CD14-positive monocyte (primary cell): ENCODE results near the gene DOK4. TPM values are rescaled to one million over a fixed set of nuclear protein-coding genes. Genes with fewer than 3 reads are reported as not detected.

Experiments used
- DNase-seq, 3 donors: peaks; one replicate each; pipeline ENCODE4 v3.0.0-alpha.2; 2011 to 2022
- H2AFZ ChIP-seq: 2 replicates; pipeline ENCODE4 v1.6.0; 2012; ENCODE audit warnings: mild to moderate bottlenecking, low read depth, low read length, inconsistent platforms; ENCODE audit not compliant: insufficient read depth, poor library complexity, severe bottlenecking
- H3K27ac ChIP-seq, 2 donors: 1 replicate in 1 of 2; 2 replicates in 1 of 2; pipeline ENCODE4 v1.5.1; 2012 to 2013; ENCODE audit warnings: low read length in 2 of 2, control low read depth in 1 of 2, inconsistent platforms in 1 of 2, low read depth in 1 of 2, mild to moderate bottlenecking in 1 of 2
- H3K27me3 ChIP-seq, 2 donors: one replicate each; pipeline versions ENCODE4 v1.6.0 to v1.6.1; 2011 to 2013; ENCODE audit warnings: low read length in 2 of 2; ENCODE audit not compliant: control insufficient read depth in 2 of 2, insufficient read depth in 2 of 2
- H3K36me3 ChIP-seq, 2 donors: replicated peaks in 1 of 2; 1 replicate in 1 of 2; 2 replicates in 1 of 2; pipeline versions ENCODE4 v1.5.1 to v1.6.1; 2012 to 2013; ENCODE audit warnings: low read length in 2 of 2, control low read depth in 1 of 2, inconsistent platforms in 1 of 2, mild to moderate bottlenecking in 1 of 2; ENCODE audit not compliant: insufficient read depth in 2 of 2, control insufficient read depth in 1 of 2
- H3K4me1 ChIP-seq, 2 donors: 1 replicate in 1 of 2; 2 replicates in 1 of 2; pipeline versions ENCODE4 v1.5.1 to v1.6.1; 2012 to 2013; ENCODE audit warnings: low read length in 2 of 2, control low read depth in 1 of 2, inconsistent platforms in 1 of 2, mild to moderate bottlenecking in 1 of 2, moderate library complexity in 1 of 2; ENCODE audit not compliant: insufficient read depth in 2 of 2, control insufficient read depth in 1 of 2
- H3K4me2 ChIP-seq: replicated peaks from 2 replicates; pipeline ENCODE3; 2012; ENCODE audit warnings: low read length, moderate library complexity, mild to moderate bottlenecking; ENCODE audit not compliant: poor library complexity, severe bottlenecking; ENCODE audit errors: extremely low read depth
- H3K4me3 ChIP-seq, 3 experiments: fragments of 200-600 bp in 1 of 3; sonication (generic) in 1 of 3; replicated peaks in 1 of 3; 1 replicate in 2 of 3; 2 replicates in 1 of 3; pipeline ENCODE4 v1.5.1; 2011 to 2013; ENCODE audit warnings: low read length in 3 of 3, mild to moderate bottlenecking in 3 of 3, control low read depth in 2 of 3, low read depth in 2 of 3, inconsistent platforms in 1 of 3, moderate library complexity in 1 of 3
- H3K79me2 ChIP-seq: 2 replicates; pipeline ENCODE4 v1.6.0; 2012; ENCODE audit warnings: mild to moderate bottlenecking, control low read depth, inconsistent platforms, low read length, moderate library complexity; ENCODE audit not compliant: insufficient read depth
- H3K9ac ChIP-seq: 2 replicates; pipeline ENCODE4 v1.6.0; 2017; ENCODE audit warnings: low read length, mild to moderate bottlenecking; ENCODE audit not compliant: insufficient read depth, poor library complexity, severe bottlenecking
- H3K9me3 ChIP-seq, 2 donors: replicated peaks in 1 of 2; 1 replicate in 1 of 2; 2 replicates in 1 of 2; pipeline versions ENCODE4 v1.5.1 to v1.6.1; 2012 to 2013; ENCODE audit warnings: low read length in 2 of 2, control low read depth in 1 of 2; ENCODE audit not compliant: control insufficient read depth in 1 of 2, insufficient read depth in 1 of 2
- H4K20me1 ChIP-seq: 2 replicates; pipeline ENCODE4 v1.6.0; 2012; ENCODE audit warnings: mild to moderate bottlenecking, low read length, control low read depth, moderate library complexity; ENCODE audit not compliant: insufficient read depth
- H3K27ac Mint-ChIP-seq, 7 donors: one replicate each; pipeline ENCODE4 v1.8.0; 2020; ENCODE audit warnings: mild to moderate bottlenecking in 7 of 7, mixed read lengths in 7 of 7, moderate library complexity in 6 of 7, inconsistent platforms in 2 of 7
- H3K27me3 Mint-ChIP-seq, 3 donors: one replicate each; pipeline ENCODE4 v1.8.0; 2021 to 2022; ENCODE audit warnings: low read depth in 3 of 3, mild to moderate bottlenecking in 3 of 3, mixed read lengths in 3 of 3, moderate library complexity in 3 of 3, inconsistent platforms in 1 of 3
- H3K36me3 Mint-ChIP-seq, 2 donors: one replicate each; pipeline ENCODE4 v1.8.0; 2020; ENCODE audit warnings: mixed read lengths in 2 of 2, inconsistent platforms in 1 of 2, mild to moderate bottlenecking in 1 of 2
- H3K4me1 Mint-ChIP-seq: one replicate; pipeline ENCODE4 v1.8.0; 2020; ENCODE audit warnings: mild to moderate bottlenecking, mixed read lengths
- H3K4me3 Mint-ChIP-seq, 2 donors: one replicate each; pipeline ENCODE4 v1.8.0; 2020; ENCODE audit warnings: mild to moderate bottlenecking in 2 of 2, mixed read lengths in 2 of 2, moderate library complexity in 1 of 2
- H3K9me3 Mint-ChIP-seq, 7 donors: one replicate each; pipeline ENCODE4 v1.8.0; 2020 to 2022; ENCODE audit warnings: mixed read lengths in 7 of 7, mild to moderate bottlenecking in 6 of 7, moderate library complexity in 6 of 7, inconsistent platforms in 2 of 7
- CTCF ChIP-seq: fragments of 200-600 bp; IDR thresholded peaks from one replicate; pipeline ENCODE4 v1.8.0; 2022; ENCODE audit warnings: antibody characterized with exemption, mild to moderate bottlenecking
- WGBS: methylation state at CpG from one replicate; pipeline ENCODE4 v1.1.5; 2013; ENCODE audit warnings: missing lambda C conversion rate; ENCODE audit not compliant: insufficient coverage; 5-methylcytosine and 5-hydroxymethylcytosine counted together
- intact Hi-C, 2 donors: fragments of 100-400 bp; cut with micrococcal nuclease; formaldehyde crosslinking; loops; one replicate each; pipeline versions ENCODE4 v1.15.0 to v1.15.1; 2023
- polyA plus RNA-seq, 3 donors: library from polyadenylated mRNA; depleted of rRNA in 1 of 3; unstranded in 2 of 3; stranded (reverse) in 1 of 3; fragments of 300-500 nt in 2 of 3; fragments of >200 nt in 1 of 3; fragmentation: Illumina TruSeq in 2 of 3; gene quantifications; 1 replicate in 2 of 3; 2 replicates in 1 of 3; pipeline ENCODE4 v1.2.3, GENCODE V29; 2012 to 2021

DOK4 gene
- polyA plus RNA-seq, 3 donors, result 0.09 to 0.17 TPM; not detected in 1

DNA sequence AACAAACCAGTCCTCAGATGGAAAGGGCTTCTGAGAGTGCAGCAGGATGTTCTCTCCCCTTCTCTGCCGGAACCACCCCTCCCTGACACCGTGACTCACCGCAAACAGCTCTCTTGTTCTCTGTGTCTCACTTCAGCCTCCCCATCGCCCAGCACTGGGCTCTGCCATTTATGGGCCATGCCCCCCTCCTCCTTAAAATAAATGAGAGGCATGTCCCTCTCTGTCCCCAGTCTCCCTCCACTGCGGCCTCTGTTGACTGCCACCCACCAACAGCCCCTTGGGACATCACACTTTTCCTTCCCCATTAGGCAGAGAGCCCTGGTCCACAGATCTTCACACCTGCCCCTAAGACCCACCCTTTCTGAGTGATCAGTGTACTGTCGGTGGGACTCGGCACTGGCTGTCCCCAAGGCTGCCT lies 43.8 kb upstream of the DOK4 start:
- Mint-ChIP-seq H3K9me3 (peaks cover 0 to 11% (median 4%) of the 10 kb centered on the region in 7 donors), H3K27ac (peak overlapping the region in 3 of 7 donors; percentile 31 to 70 (median 58)), H3K4me3 (peak overlapping the region; percentile 39 to 89), H3K27me3 (peaks cover 55 to 76% (median 59%) of the 10 kb centered on the region in 3 donors), H3K4me1 (peaks cover 54% of the 10 kb centered on the region), H3K36me3 (peaks cover 3 to 7% of the 10 kb centered on the region in 2 donors)
- Histone ChIP-seq H3K4me2 (peak overlapping the region; percentile 14), H3K27me3 (peaks cover 3 to 55% of the 10 kb centered on the region in 2 donors), H3K4me1 (peaks cover 35 to 53% of the 10 kb centered on the region in 2 donors), H3K4me3 (peak overlapping the region in 1 of 3 experiments; percentile 25), H3K79me2 (no peaks in the 10 kb centered on the region), H3K9ac (no peak overlapping the region), H3K9me3 (no peaks in the 10 kb centered on the region), H3K27ac (no peak overlapping the region), H2AFZ (no peak overlapping the region), H4K20me1 (peaks cover 3% of the 10 kb centered on the region), H3K36me3 (no peaks in the 10 kb centered on the region)
- DNase-seq, result peak; percentile 47 to 73 (median 65)
- intact Hi-C loops, result no loop called here
- TF ChIP-seq CTCF, result no peak
- 0% methylated on average over 5 of the region's 7 CpGs for WGBS

- intact Hi-C loops, result no loop called here
- Mint-ChIP-seq H3K4me1 (peaks cover 54% of the 10 kb centered on the region), H3K36me3 (peaks cover 3 to 7% of the 10 kb centered on the region in 2 donors), H3K27ac (peak overlapping the region in 2 of 7 donors; percentile 58 to 80), H3K9me3 (peaks cover 0 to 10% (median 4%) of the 10 kb centered on the region in 7 donors), H3K4me3 (peak overlapping the region; percentile 39 to 89), H3K27me3 (peaks cover 52 to 75% (median 58%) of the 10 kb centered on the region in 3 donors)
- no peak for TF ChIP-seq CTCF
- Histone ChIP-seq H3K27me3 (peaks cover 3 to 49% of the 10 kb centered on the region in 2 donors), H3K4me3 (peak overlapping the region in 1 of 3 experiments; percentile 25), H3K9ac (no peak overlapping the region), H3K36me3 (no peaks in the 10 kb centered on the region), H4K20me1 (peaks cover 3% of the 10 kb centered on the region), H3K79me2 (no peaks in the 10 kb centered on the region), H3K4me1 (peaks cover 35 to 53% of the 10 kb centered on the region in 2 donors), H3K27ac (no peak overlapping the region), H2AFZ (no peak overlapping the region), H3K9me3 (no peaks in the 10 kb centered on the region), H3K4me2 (peak overlapping the region; percentile 14)
- peak in 1 of 3 donors; percentile 25 for DNase-seq
- WGBS, result 48% methylated on average over 8 of the region's 14 CpGs
These were observed 43.3 kb upstream of the DOK4 start for GRCh38 chr16:57529391-57530103.
